ENCODE measurements around the gene BCL2L1. TPM values are rescaled to one million over a fixed set of nuclear protein-coding genes. Genes with fewer than 3 reads are reported as not detected.
A peak's percentile ranks its signal among the peaks of the same experiment; 100 is the strongest.

BCL2L1 gene
- total RNA-seq, 1 experiment from 2014 or later: 277 TPM

DNA sequence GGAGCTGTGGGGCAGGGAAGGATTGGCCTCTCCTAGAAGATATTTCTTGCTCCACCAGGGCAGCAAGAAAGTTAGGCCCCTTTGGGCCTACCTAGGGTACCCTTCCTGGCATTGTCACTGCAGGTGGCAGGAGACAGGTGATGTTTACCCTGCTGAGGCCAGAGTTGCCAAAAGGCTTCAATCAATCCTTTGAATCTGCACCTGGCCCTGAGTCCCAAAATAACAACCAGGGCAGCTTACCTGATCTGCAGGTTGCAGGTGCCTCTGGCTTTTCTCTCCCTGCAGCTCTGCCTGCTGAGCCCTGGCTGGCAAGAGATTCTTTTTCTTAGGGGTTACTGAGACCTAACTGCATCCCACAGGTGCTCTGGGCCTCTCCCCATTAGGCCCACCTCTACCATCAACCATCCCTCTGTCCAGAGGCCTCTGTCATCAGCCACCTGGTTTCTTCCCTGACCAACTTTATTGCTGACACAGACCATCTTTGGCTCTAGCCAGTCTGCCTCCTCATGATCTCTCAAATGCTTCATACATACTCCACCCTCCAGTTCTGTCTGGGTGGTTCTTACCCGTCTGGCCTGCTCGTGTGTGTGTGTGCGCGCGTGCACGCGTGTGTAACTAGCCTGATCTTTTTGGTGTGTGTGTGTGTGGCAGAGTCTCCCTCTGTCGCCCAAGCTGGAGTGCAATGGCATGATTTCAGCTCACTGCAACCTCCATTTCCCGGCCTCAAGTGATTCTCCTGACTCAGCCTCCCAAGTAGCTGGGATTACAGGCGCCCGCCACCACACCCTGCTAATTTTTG is 13.7 kb downstream of the BCL2L1 start:
- H3K9me3 ChIP-seq (ENCODE audit: low read length): no peaks in the 10 kb centered on the region
- H3K36me3 ChIP-seq (ENCODE audit: low read depth, low read length): peaks cover 65% of the 10 kb centered on the region
- no peaks in the 10 kb centered on the region for H3K27me3 ChIP-seq (ENCODE audit: low read length)
- H2AFZ ChIP-seq (ENCODE audit: low read length): no peak overlapping the region
- BruUV-seq (replicated peaks): no TSS peak
- no peak overlapping the region for H3K9ac ChIP-seq (ENCODE audit: low read length)
- ChIA-PET CTCF (no interaction called here), POLR2A (ENCODE audit: unreplicated experiment) (interaction anchor here (0.5 to 0.6 kb wide), 2 partner anchors 12 to 51 kb away, joined by 3 to 10 read pairs; no protein-coding TSS in a partner anchor)
- H3K4me1 ChIP-seq (ENCODE audit: insufficient read depth, low read length): peaks cover 88% of the 10 kb centered on the region
- peaks cover 97% of the 10 kb centered on the region for H3K79me2 ChIP-seq (ENCODE audit: low read length)
- no peak for ATAC-seq
- peak overlapping the region; percentile 9; the same call in 1 of the 2 replicates for H3K27ac ChIP-seq (ENCODE audit: low read length)
- no peaks in the 10 kb centered on the region for H3K9me2 ChIP-seq (replicated peaks; ENCODE audit: low read length)
- H3K4me3 ChIP-seq (ENCODE audit: low read length): no peak overlapping the region
- H4K20me1 ChIP-seq (ENCODE audit: low read length): no peaks in the 10 kb centered on the region
- TF ChIP-seq, protein P1, sequence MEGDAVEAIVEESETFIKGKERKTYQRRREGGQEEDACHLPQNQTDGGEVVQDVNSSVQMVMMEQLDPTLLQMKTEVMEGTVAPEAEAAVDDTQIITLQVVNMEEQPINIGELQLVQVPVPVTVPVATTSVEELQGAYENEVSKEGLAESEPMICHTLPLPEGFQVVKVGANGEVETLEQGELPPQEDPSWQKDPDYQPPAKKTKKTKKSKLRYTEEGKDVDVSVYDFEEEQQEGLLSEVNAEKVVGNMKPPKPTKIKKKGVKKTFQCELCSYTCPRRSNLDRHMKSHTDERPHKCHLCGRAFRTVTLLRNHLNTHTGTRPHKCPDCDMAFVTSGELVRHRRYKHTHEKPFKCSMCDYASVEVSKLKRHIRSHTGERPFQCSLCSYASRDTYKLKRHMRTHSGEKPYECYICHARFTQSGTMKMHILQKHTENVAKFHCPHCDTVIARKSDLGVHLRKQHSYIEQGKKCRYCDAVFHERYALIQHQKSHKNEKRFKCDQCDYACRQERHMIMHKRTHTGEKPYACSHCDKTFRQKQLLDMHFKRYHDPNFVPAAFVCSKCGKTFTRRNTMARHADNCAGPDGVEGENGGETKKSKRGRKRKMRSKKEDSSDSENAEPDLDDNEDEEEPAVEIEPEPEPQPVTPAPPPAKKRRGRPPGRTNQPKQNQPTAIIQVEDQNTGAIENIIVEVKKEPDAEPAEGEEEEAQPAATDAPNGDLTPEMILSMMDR (conservative IDR thresholded peaks at IDR 0.05; ENCODE audit: low read depth, low read length): no peak
- TF ChIP-seq EZH2phosphoT487 (IDR thresholded peaks at IDR 0.05; ENCODE audit: borderline replicate concordance, low read length) (no peak), EZH2 (IDR thresholded peaks at IDR 0.05; ENCODE audit: low read length, unreplicated experiment) (no peak)
- peaks cover 19% of the 10 kb centered on the region for H3F3A ChIP-seq (ENCODE audit: low read length, unreplicated experiment)
- intact Hi-C loops (cut with micrococcal nuclease): no loop called here
- peak; percentile 4 for DNase-seq
- no peak overlapping the region for H3K4me2 ChIP-seq (ENCODE audit: low read length)

DNA sequence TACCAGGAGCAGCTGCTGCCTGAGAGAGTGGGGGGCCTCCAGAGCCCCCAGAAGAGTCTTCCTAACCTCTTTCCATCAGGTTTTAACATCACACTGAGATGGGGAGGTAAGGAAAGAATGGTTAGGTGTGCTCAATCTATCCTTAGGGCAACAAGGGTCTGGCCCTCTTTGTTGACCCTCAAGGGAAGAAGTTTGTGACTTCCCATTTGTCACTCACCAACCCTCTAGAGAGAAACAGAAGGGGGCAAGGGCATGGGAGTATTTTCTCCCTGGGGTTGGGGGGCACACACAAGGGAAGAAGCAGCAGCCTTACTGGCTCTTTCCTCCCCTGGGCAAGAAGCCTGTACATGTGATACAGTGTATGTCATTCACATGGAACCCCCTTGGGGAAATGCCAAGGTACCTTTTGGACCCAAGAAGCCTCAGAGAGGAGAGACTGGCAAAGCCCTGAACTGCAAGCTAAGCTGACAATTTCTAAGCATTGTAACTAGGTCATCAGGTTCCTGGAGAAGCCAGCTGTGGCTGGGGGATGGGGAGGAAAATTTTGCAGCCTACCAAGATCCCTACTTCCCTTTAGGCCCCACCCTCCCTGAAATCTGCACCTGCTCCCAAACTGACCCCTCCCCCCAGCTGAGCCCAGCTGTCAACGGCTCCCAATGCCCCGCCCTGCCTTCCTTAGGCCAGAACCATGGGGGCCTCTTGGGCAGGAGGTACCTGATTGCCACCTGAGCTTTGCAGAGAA is 14.5 kb downstream of the BCL2L1 start:
- Histone ChIP-seq H3K9me3 (ENCODE audit: low read length) (no peaks in the 10 kb centered on the region), H3K4me3 (ENCODE audit: low read length) (no peak overlapping the region), H3K79me2 (ENCODE audit: low read length) (peaks cover 97% of the 10 kb centered on the region), H3K9ac (ENCODE audit: low read length) (no peak overlapping the region), H3F3A (ENCODE audit: low read length, unreplicated experiment) (peaks cover 14% of the 10 kb centered on the region), H3K9me2 (replicated peaks; ENCODE audit: low read length) (no peaks in the 10 kb centered on the region), H3K4me2 (ENCODE audit: low read length) (no peak overlapping the region), H2AFZ (ENCODE audit: low read length) (no peak overlapping the region), H3K36me3 (ENCODE audit: low read depth, low read length) (peaks cover 60% of the 10 kb centered on the region), H3K4me1 (ENCODE audit: insufficient read depth, low read length) (peaks cover 84% of the 10 kb centered on the region), H3K27ac (ENCODE audit: low read length) (peak overlapping the region; percentile 9; the same call in 1 of the 2 replicates), H4K20me1 (ENCODE audit: low read length) (no peaks in the 10 kb centered on the region), H3K27me3 (ENCODE audit: low read length) (no peaks in the 10 kb centered on the region)
- intact Hi-C loops (cut with micrococcal nuclease): no loop called here
- ChIA-PET POLR2A (ENCODE audit: unreplicated experiment) (interaction anchor here (0.5 kb wide), 1 partner anchor 11 kb away, joined by 3 read pairs; no protein-coding TSS in a partner anchor), CTCF (interaction anchor here (0.6 kb wide), 1 partner anchor 15 kb away, joined by 3 read pairs; no protein-coding TSS in a partner anchor)
- TF ChIP-seq, protein P1 (conservative IDR thresholded peaks at IDR 0.05; ENCODE audit: low read depth, low read length): no peak
- no peak for TF ChIP-seq EZH2phosphoT487 (IDR thresholded peaks at IDR 0.05; ENCODE audit: borderline replicate concordance, low read length)
- DNase-seq (peak; percentile 38), ATAC-seq (no peak)
- no TSS peak for BruUV-seq (replicated peaks)

All from PC-3 (cell line).